HUES64 (cell line): ENCODE results near the gene CEP19.

ENCODE experiments used
- H3K27ac ChIP-seq: 2 replicates; pipeline ENCODE4 v1.7.0; 2013; ENCODE audit warnings: low read depth, low read length, inconsistent platforms
- H3K27me3 ChIP-seq: 2 replicates; pipeline ENCODE4 v1.6.1; 2013; ENCODE audit warnings: mild to moderate bottlenecking, low read length; ENCODE audit not compliant: insufficient read depth
- H3K36me3 ChIP-seq: 2 replicates; pipeline ENCODE4 v1.6.1; 2013; ENCODE audit warnings: mild to moderate bottlenecking, low read length; ENCODE audit not compliant: insufficient read depth
- H3K4me1 ChIP-seq: 2 replicates; pipeline ENCODE4 v1.6.1; 2013; ENCODE audit warnings: mild to moderate bottlenecking, low read length, moderate library complexity; ENCODE audit not compliant: insufficient read depth
- H3K4me3 ChIP-seq: 2 replicates; pipeline ENCODE4 v1.5.1; 2013; ENCODE audit warnings: mild to moderate bottlenecking, low read length, moderate library complexity
- H3K9ac ChIP-seq: 2 replicates; pipeline ENCODE4 v1.6.1; 2013; ENCODE audit warnings: mild to moderate bottlenecking, low read depth, low read length
- H3K9me3 ChIP-seq: 2 replicates; pipeline ENCODE4 v1.6.1; 2013; ENCODE audit warnings: low read depth, low read length; ENCODE audit not compliant: insufficient read depth
- WGBS: fragments of 150-250, 120-280 bp; methylation state at CpG from one replicate; pipeline ENCODE4 v1.1.7; 2013; ENCODE audit warnings: missing lambda C conversion rate; 5-methylcytosine and 5-hydroxymethylcytosine counted together

The CEP19 gene

GRCh38 chr3:196686436-196686835 lies 25.6 kb downstream of the CEP19 start:
- WGBS: 92% methylated on average over 2 of the region's 2 CpGs
- Histone ChIP-seq H3K9ac (no peak overlapping the region), H3K27me3 (no peaks in the 10 kb centered on the region), H3K9me3 (no peaks in the 10 kb centered on the region), H3K4me1 (no peaks in the 10 kb centered on the region), H3K36me3 (no peaks in the 10 kb centered on the region), H3K4me3 (no peak overlapping the region), H3K27ac (no peak overlapping the region)

- 55% methylated on average over 24 of the region's 24 CpGs for WGBS
- no peak overlapping the region for H3K4me3 ChIP-seq
- H3K9ac ChIP-seq: no peak overlapping the region
- no peaks in the 10 kb centered on the region for H3K36me3 ChIP-seq
- no peaks in the 10 kb centered on the region for H3K27me3 ChIP-seq
- no peak overlapping the region; the same call in 1 of the 2 replicates for H3K27ac ChIP-seq
- H3K9me3 ChIP-seq: no peaks in the 10 kb centered on the region
- H3K4me1 ChIP-seq: no peaks in the 10 kb centered on the region
These were observed 27.3 kb downstream of the CEP19 start for GRCh38 chr3:196684548-196685407.

GRCh38 chr3:196677931-196678330 lies 34.1 kb downstream of the CEP19 start:
- Histone ChIP-seq H3K9me3 (no peaks in the 10 kb centered on the region), H3K9ac (no peak overlapping the region), H3K36me3 (no peaks in the 10 kb centered on the region), H3K27ac (no peak overlapping the region), H3K4me1 (peaks cover 11% of the 10 kb centered on the region; the same call in 1 of the 2 replicates), H3K4me3 (no peak overlapping the region), H3K27me3 (no peaks in the 10 kb centered on the region)
- whole genome bisulfite sequencing: 50% methylated on average over 1 of the region's 1 CpG

GRCh38 chr3:196677353-196677752 lies 34.7 kb downstream of the CEP19 start:
- WGBS: 87% methylated on average over 1 of the region's 1 CpG
- Histone ChIP-seq H3K4me3 (no peak overlapping the region), H3K4me1 (peaks cover 11% of the 10 kb centered on the region; the same call in 1 of the 2 replicates), H3K9me3 (no peaks in the 10 kb centered on the region), H3K27me3 (no peaks in the 10 kb centered on the region), H3K9ac (no peak overlapping the region), H3K36me3 (no peaks in the 10 kb centered on the region), H3K27ac (no peak overlapping the region)

GRCh38 chr3:196673632-196674031 lies 38.4 kb downstream of the CEP19 start:
- H3K4me3 ChIP-seq: no peak overlapping the region
- H3K9me3 ChIP-seq: no peaks in the 10 kb centered on the region
- H3K4me1 ChIP-seq: peaks cover 11% of the 10 kb centered on the region; the same call in 1 of the 2 replicates
- H3K9ac ChIP-seq: no peak overlapping the region
- H3K27ac ChIP-seq: no peak overlapping the region
- no peaks in the 10 kb centered on the region for H3K27me3 ChIP-seq
- WGBS: 96% methylated on average over 3 of the region's 3 CpGs
- no peaks in the 10 kb centered on the region for H3K36me3 ChIP-seq

- H3K4me3 ChIP-seq: no peak overlapping the region
- no peaks in the 10 kb centered on the region for H3K27me3 ChIP-seq
- no peak overlapping the region for H3K27ac ChIP-seq
- 73% methylated on average over 6 of the region's 6 CpGs for WGBS
- no peaks in the 10 kb centered on the region for H3K36me3 ChIP-seq
- no peaks in the 10 kb centered on the region for H3K9me3 ChIP-seq
- no peak overlapping the region for H3K9ac ChIP-seq
- H3K4me1 ChIP-seq: peaks cover 7% of the 10 kb centered on the region
These were observed 41.7 kb downstream of the CEP19 start for GRCh38 chr3:196670339-196670738.

- Histone ChIP-seq H3K27me3 (no peaks in the 10 kb centered on the region), H3K27ac (no peak overlapping the region), H3K36me3 (no peaks in the 10 kb centered on the region), H3K4me3 (no peak overlapping the region), H3K9me3 (no peaks in the 10 kb centered on the region), H3K4me1 (peaks cover 7% of the 10 kb centered on the region), H3K9ac (no peak overlapping the region)
- WGBS: 93% methylated on average over 14 of the region's 14 CpGs
These were observed 44.8 kb downstream of the CEP19 start for GRCh38 chr3:196667056-196667825.

GRCh38 chr3:196666001-196666867 lies 45.8 kb downstream of the CEP19 start:
- no peaks in the 10 kb centered on the region for H3K9me3 ChIP-seq
- no peaks in the 10 kb centered on the region for H3K27me3 ChIP-seq
- H3K9ac ChIP-seq: peak overlapping the region; percentile 2
- WGBS: 26% methylated on average over 22 of the region's 23 CpGs
- H3K4me1 ChIP-seq: peaks cover 7% of the 10 kb centered on the region
- H3K36me3 ChIP-seq: no peaks in the 10 kb centered on the region
- H3K4me3 ChIP-seq: no peak overlapping the region; the same call in 1 of the 2 replicates
- H3K27ac ChIP-seq: peak overlapping the region; percentile 54; the same call in 1 of the 2 replicates

GRCh38 chr3:196662711-196663571 lies 49.1 kb downstream of the CEP19 start:
- Histone ChIP-seq H3K36me3 (no peaks in the 10 kb centered on the region), H3K9me3 (no peaks in the 10 kb centered on the region), H3K27me3 (no peaks in the 10 kb centered on the region), H3K4me1 (peaks cover 7% of the 10 kb centered on the region), H3K27ac (no peak overlapping the region), H3K9ac (no peak overlapping the region), H3K4me3 (no peak overlapping the region)
- WGBS: 82% methylated on average over 13 of the region's 15 CpGs

GRCh38 chr3:196662033-196662432 lies 50.0 kb downstream of the CEP19 start:
- Histone ChIP-seq H3K4me3 (no peak overlapping the region), H3K27me3 (no peaks in the 10 kb centered on the region), H3K36me3 (no peaks in the 10 kb centered on the region), H3K9me3 (no peaks in the 10 kb centered on the region), H3K27ac (no peak overlapping the region), H3K4me1 (peaks cover 7% of the 10 kb centered on the region), H3K9ac (no peak overlapping the region)
- WGBS: 89% methylated on average over 13 of the region's 13 CpGs
